Measurements from ENCODE around the gene PCDH12.

The PCDH12 gene

GRCh38 chr5:141966275-141966962 is 8.4 kb upstream of the PCDH12 start:
- no peak for DNase-seq

GRCh38 chr5:141965071-141965470 is 7.1 kb upstream of the PCDH12 start:
- no peak for DNase-seq

- DNase-seq, result no peak
Observed at GRCh38 chr5:141963701-141964100, 5.7 kb upstream of the PCDH12 start.

GRCh38 chr5:141961466-141961865 is 3.5 kb upstream of the PCDH12 start:
- no peak for DNase-seq

GRCh38 chr5:141960449-141961323 is 2.7 kb upstream of the PCDH12 start:
- DNase-seq, result peak; percentile 74 to 94 (median 84)

GRCh38 chr5:141960018-141960417 is 2.0 kb upstream of the PCDH12 start:
- peak in 3 of 6 experiments; percentile 7 to 15 (median 11) for DNase-seq

- DNase-seq, result peak in 1 of 6 experiments; percentile 14
Observed at GRCh38 chr5:141958546-141959172, 657 bp upstream of the PCDH12 start.

GRCh38 chr5:141957367-141957996 is 520 bp downstream of the PCDH12 start:
- no peak for DNase-seq

- no peak for DNase-seq
Observed at GRCh38 chr5:141954194-141954593, 3.8 kb downstream of the PCDH12 start.

GRCh38 chr5:141952020-141952419 is 6.0 kb downstream of the PCDH12 start:
- no peak for DNase-seq

- DNase-seq, result peak in 3 of 6 experiments; percentile 3 to 52 (median 5)
Observed at GRCh38 chr5:141951332-141951781, 6.6 kb downstream of the PCDH12 start.

GRCh38 chr5:141950207-141951005 is 7.6 kb downstream of the PCDH12 start:
- no peak for DNase-seq

- DNase-seq, result no peak
Observed at GRCh38 chr5:141949511-141949910, 8.5 kb downstream of the PCDH12 start.

- DNase-seq, result no peak
Observed at GRCh38 chr5:141948812-141949211, 9.2 kb downstream of the PCDH12 start.

GRCh38 chr5:141947316-141947715 is 10.7 kb downstream of the PCDH12 start:
- no peak for DNase-seq

- no peak for DNase-seq
Observed at GRCh38 chr5:141945511-141946051, 12.4 kb downstream of the PCDH12 start.

GRCh38 chr5:141944076-141944475 is 13.9 kb downstream of the PCDH12 start:
- DNase-seq, result no peak

- DNase-seq, result no peak
Observed at GRCh38 chr5:141942185-141942857, 15.7 kb downstream of the PCDH12 start.

GRCh38 chr5:141941779-141942178 is 16.2 kb downstream of the PCDH12 start:
- DNase-seq, result no peak

- no peak for DNase-seq
Observed at GRCh38 chr5:141941307-141941706, 16.7 kb downstream of the PCDH12 start.

- no peak for DNase-seq
Observed at GRCh38 chr5:141940695-141941271, 17.2 kb downstream of the PCDH12 start.
